ENCODE data around the gene PI16. TPM values are rescaled to one million over a fixed set of nuclear protein-coding genes. Genes with fewer than 3 reads are reported as not detected.

PI16 gene
- total RNA-seq, 1 experiment from 2014 or later = 0.07 TPM

DNA sequence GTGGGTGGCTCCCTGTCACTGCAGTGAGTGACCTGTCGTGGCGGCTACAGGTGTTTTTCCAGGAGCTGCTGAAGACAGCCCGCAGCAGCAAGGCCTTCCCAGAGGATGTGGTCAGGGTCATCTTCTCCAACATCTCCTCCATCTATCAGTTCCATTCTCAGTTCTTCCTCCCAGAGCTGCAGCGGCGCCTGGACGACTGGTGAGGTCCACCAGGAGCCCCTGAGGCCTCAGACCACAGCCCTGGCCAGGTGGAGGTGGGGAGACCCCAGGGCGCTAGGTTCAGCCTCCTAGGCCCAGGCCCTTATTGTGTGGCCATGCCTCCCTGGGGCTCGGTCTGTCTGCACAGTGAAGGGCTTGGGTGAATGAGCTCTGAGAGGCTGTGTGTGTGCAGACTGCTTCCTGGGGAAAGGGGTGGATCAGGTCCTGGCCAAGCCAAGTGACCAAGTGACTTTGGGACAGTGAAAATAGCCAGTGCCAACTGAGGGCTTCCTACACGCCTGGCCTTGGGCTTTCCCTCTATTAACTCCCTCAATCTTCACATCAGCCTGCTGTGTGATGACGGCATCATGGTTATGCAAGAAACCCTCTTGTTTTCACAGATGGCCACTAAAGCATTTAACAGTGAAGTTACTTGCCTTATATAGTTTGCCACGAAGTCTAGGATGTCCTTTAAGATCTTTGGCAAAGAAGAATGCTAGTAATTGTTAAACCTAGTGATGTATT, 57.3 kb downstream of the PI16 start:
- no peak overlapping the region for H3K4me3 ChIP-seq (ENCODE audit: low read length)
- CTCF ChIA-PET = no interaction called here
- no peaks in the 10 kb centered on the region for H3K36me3 ChIP-seq (ENCODE audit: low read depth, low read length)
- no peak for ATAC-seq
- H3K4me2 ChIP-seq (ENCODE audit: low read length) = no peak overlapping the region
- no peaks in the 10 kb centered on the region for H3F3A ChIP-seq (ENCODE audit: low read length, unreplicated experiment)
- no peak overlapping the region for H3K27ac ChIP-seq (ENCODE audit: low read length)
- H3K27me3 ChIP-seq (ENCODE audit: low read length) = no peaks in the 10 kb centered on the region
- DNase-seq = no peak
- intact Hi-C loops (cut with micrococcal nuclease) = no loop called here
- no peaks in the 10 kb centered on the region for H4K20me1 ChIP-seq (ENCODE audit: low read length)
- no TSS peak for BruUV-seq (replicated peaks)
- H3K79me2 ChIP-seq (ENCODE audit: low read length) = no peaks in the 10 kb centered on the region
- H3K9me3 ChIP-seq (ENCODE audit: low read length) = no peaks in the 10 kb centered on the region
- no peaks in the 10 kb centered on the region for H3K9me2 ChIP-seq (replicated peaks; ENCODE audit: low read length)
- POLR2A ChIA-PET (ENCODE audit: unreplicated experiment) = interaction anchor here (0.7 kb wide), 1 partner anchor 119 kb away, joined by 25 read pairs; no protein-coding TSS in a partner anchor
- H3K4me1 ChIP-seq (ENCODE audit: insufficient read depth, low read length) = no peaks in the 10 kb centered on the region
- TF ChIP-seq, protein P1, sequence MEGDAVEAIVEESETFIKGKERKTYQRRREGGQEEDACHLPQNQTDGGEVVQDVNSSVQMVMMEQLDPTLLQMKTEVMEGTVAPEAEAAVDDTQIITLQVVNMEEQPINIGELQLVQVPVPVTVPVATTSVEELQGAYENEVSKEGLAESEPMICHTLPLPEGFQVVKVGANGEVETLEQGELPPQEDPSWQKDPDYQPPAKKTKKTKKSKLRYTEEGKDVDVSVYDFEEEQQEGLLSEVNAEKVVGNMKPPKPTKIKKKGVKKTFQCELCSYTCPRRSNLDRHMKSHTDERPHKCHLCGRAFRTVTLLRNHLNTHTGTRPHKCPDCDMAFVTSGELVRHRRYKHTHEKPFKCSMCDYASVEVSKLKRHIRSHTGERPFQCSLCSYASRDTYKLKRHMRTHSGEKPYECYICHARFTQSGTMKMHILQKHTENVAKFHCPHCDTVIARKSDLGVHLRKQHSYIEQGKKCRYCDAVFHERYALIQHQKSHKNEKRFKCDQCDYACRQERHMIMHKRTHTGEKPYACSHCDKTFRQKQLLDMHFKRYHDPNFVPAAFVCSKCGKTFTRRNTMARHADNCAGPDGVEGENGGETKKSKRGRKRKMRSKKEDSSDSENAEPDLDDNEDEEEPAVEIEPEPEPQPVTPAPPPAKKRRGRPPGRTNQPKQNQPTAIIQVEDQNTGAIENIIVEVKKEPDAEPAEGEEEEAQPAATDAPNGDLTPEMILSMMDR (conservative IDR thresholded peaks at IDR 0.05; ENCODE audit: low read depth, low read length) = no peak
- TF ChIP-seq EZH2phosphoT487 (IDR thresholded peaks at IDR 0.05; ENCODE audit: borderline replicate concordance, low read length) (no peak), EZH2 (IDR thresholded peaks at IDR 0.05; ENCODE audit: low read length, unreplicated experiment) (no peak)
- H3K9ac ChIP-seq (ENCODE audit: low read length) = no peak overlapping the region
- H2AFZ ChIP-seq (ENCODE audit: low read length) = no peak overlapping the region

DNA sequence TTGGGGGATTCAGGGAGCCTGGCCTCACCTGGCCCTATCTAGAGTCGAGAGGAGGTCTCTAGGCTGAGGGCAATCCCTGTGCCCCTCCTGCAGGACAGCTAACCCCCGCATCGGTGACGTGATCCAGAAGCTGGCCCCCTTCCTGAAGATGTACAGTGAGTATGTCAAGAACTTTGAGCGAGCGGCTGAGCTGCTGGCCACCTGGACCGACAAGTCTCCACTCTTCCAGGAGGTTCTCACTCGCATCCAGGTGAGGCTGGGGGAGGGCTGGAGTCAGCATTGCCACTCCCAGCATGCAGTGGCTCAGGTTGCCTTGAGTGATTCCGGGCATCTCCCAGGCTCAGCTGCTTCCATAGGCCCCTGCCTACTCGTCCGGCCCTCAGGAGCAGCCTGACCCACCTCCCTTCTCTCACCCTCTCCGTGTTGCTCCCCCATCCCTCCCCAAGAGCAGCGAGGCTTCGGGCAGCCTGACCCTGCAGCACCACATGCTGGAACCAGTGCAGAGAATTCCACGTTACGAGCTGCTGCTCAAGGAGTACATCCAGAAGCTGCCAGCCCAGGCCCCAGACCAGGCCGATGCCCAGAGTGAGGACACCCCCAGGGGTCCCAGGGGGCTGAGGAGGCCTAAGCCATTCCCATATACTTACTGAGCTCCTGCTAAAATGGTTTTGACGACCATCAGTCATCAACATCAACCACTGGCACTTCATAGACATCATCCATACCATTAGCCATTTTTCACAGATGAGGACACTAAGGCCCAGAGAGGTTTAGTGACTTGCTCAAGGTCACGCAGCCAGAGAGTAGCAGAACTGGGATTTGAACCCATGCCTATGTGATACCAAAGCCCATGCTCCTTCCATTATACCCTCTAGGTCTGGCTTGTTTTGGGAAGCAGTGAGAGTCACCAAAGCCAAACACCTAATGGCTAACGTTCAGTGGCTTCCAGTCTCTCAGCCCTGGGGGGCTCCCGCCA, 59.3 kb downstream of the PI16 start:
- no peak overlapping the region for H3K4me3 ChIP-seq (ENCODE audit: low read length)
- H3K27me3 ChIP-seq (ENCODE audit: low read length) = no peaks in the 10 kb centered on the region
- ChIA-PET CTCF (no interaction called here), POLR2A (ENCODE audit: unreplicated experiment) (no interaction called here)
- TF ChIP-seq, protein P1 (conservative IDR thresholded peaks at IDR 0.05; ENCODE audit: low read depth, low read length) = no peak
- TF ChIP-seq EZH2phosphoT487 (IDR thresholded peaks at IDR 0.05; ENCODE audit: borderline replicate concordance, low read length) (no peak), EZH2 (IDR thresholded peaks at IDR 0.05; ENCODE audit: low read length, unreplicated experiment) (no peak)
- no peak for DNase-seq
- no peaks in the 10 kb centered on the region; the same call in 1 of the 2 replicates for H3K36me3 ChIP-seq (ENCODE audit: low read depth, low read length)
- H3K9me2 ChIP-seq (replicated peaks; ENCODE audit: low read length) = no peaks in the 10 kb centered on the region
- no peak overlapping the region for H3K4me2 ChIP-seq (ENCODE audit: low read length)
- no peaks in the 10 kb centered on the region for H3F3A ChIP-seq (ENCODE audit: low read length, unreplicated experiment)
- no peak overlapping the region for H3K9ac ChIP-seq (ENCODE audit: low read length)
- intact Hi-C loops (cut with micrococcal nuclease) = no loop called here
- no peaks in the 10 kb centered on the region for H4K20me1 ChIP-seq (ENCODE audit: low read length)
- H3K9me3 ChIP-seq (ENCODE audit: low read length) = no peaks in the 10 kb centered on the region
- H3K27ac ChIP-seq (ENCODE audit: low read length) = no peak overlapping the region
- H3K4me1 ChIP-seq (ENCODE audit: insufficient read depth, low read length) = peaks cover 5% of the 10 kb centered on the region
- no TSS peak for BruUV-seq (replicated peaks)
- ATAC-seq = no peak
- no peak overlapping the region for H2AFZ ChIP-seq (ENCODE audit: low read length)
- H3K79me2 ChIP-seq (ENCODE audit: low read length) = no peaks in the 10 kb centered on the region

Other genes with a start within 250 kb of the PI16 start
- 0.29 TPM in 1 of 2 replicates, not detected in the other for gene CPNE5, start 115.3 kb upstream of the PI16 start, total RNA-seq (2014; rRNA removed)
- gene PPIL1, start 79.9 kb upstream of the PI16 start, total RNA-seq (2014; rRNA removed) = 37.3 and 39.9 TPM in 2 replicates
- 23.2 and 27.8 TPM in 2 replicates for gene C6orf89, start 68.8 kb upstream of the PI16 start, total RNA-seq (2014; rRNA removed)
- gene MTCH1, start 31.5 kb downstream of the PI16 start, total RNA-seq (2014; rRNA removed) = 253 and 264 TPM in 2 replicates
- gene FGD2, start 50.9 kb downstream of the PI16 start, total RNA-seq (2014; rRNA removed) = 0.35 and 0.44 TPM in 2 replicates
- 74.1 and 93.3 TPM in 2 replicates for gene PIM1, start 215.4 kb downstream of the PI16 start, total RNA-seq (2014; rRNA removed)

Measured in PC-3 (cell line).